ENCODE measurements around the gene SORCS2. TPM values are rescaled to one million over a fixed set of nuclear protein-coding genes. Genes with fewer than 3 reads are reported as not detected.

The SORCS2 gene
- total RNA-seq, 1 donor from 2014 or later = 13.4 TPM

DNA sequence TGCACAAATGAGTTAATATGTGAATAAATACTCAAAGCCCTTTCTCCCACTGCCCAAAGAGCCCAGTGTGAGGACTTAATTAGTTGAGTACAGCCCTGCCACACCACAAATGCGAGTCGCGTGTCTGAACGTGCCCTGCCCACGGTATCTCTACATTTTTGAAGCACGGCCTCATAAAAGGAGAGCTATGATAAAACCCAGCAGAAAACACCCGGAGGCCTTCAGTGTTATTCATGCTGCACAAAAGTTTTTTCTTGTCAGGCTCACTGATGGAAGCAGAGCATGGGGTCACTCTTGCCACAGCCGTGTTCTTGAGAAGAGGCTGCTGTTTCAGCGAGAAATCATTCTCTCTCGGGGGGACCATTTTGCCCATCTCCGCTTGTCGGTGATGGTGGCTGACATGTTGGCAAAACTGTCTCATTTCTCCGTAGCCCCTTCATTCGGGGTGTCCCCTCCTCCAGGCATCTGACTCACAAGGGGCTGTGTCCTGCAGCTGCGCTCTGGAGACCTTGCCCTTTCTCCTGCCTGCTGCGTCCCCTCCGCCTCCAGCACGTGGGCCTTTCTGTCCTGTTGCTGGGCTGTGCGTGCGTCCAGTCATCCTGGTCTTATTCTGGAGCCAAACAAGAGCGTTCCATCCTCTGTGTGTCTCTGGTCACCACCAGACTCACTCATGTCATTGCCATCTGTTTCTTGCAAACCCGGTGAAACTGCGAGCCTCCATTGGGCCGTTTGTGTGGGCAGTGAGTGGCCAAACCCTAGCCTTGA lies 88.8 kb downstream of the SORCS2 start:
- Mint-ChIP-seq H3K36me3 (no peaks in the 10 kb centered on the region), H3K27me3 (peaks cover 14% of the 10 kb centered on the region), H3K4me1 (ENCODE audit: unreplicated experiment) (peaks cover 55% of the 10 kb centered on the region), H3K4me3 (no peak overlapping the region), H3K27ac (no peak overlapping the region), H3K9me3 (no peaks in the 10 kb centered on the region)
- TF ChIP-seq, protein P1, sequence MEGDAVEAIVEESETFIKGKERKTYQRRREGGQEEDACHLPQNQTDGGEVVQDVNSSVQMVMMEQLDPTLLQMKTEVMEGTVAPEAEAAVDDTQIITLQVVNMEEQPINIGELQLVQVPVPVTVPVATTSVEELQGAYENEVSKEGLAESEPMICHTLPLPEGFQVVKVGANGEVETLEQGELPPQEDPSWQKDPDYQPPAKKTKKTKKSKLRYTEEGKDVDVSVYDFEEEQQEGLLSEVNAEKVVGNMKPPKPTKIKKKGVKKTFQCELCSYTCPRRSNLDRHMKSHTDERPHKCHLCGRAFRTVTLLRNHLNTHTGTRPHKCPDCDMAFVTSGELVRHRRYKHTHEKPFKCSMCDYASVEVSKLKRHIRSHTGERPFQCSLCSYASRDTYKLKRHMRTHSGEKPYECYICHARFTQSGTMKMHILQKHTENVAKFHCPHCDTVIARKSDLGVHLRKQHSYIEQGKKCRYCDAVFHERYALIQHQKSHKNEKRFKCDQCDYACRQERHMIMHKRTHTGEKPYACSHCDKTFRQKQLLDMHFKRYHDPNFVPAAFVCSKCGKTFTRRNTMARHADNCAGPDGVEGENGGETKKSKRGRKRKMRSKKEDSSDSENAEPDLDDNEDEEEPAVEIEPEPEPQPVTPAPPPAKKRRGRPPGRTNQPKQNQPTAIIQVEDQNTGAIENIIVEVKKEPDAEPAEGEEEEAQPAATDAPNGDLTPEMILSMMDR (conservative IDR thresholded peaks at IDR 0.05) = no peak
- DNase-seq (ENCODE audit: extremely low spot score, unreplicated experiment) = no peak

DNA sequence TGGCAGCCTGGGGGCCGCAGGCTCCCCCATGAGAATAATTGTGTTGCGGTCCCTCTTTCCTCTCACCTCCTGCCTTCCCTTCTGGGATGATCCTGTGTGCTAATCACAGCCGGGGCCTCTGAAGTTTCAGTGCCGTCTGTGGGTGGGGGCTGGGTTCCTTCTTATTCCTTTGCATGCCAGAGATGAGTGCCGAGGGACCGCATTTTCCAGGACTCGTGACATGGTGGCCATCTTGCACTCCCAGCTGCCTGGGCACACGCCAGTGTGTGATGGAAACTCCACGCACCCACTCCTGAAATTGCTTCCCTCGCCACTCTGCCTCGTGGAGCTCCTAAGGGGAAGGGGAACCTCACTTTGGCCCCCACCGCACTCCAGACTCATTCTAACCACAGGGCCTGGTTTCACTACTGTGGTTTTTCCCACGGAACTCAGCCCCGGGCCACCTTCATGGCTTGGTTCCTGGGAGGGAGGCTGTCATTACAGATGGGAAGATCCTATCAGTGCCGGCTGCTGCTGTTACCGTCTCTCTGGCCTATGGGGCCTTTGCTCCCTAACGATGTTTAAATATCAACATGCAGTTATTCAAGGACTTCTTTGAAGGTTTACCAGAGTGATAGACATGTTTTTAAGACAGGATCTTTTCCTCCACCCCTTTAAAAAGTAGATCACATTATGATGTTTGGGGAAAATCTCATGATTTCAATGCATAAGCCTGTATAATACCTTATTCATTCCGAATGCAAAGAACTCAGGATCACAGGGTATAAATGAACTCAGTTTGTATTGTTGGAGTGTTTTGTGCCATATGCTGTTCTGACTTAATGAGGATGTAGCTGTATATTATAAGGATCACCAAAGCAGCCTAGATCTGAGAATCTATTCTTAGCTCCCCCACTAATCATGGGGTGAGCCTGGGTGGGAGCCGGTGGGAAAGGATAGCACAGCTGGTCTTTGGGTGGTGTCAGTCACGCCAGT lies 89.6 kb downstream of the SORCS2 start:
- Mint-ChIP-seq H3K36me3 (no peaks in the 10 kb centered on the region), H3K27me3 (peaks cover 19% of the 10 kb centered on the region), H3K27ac (no peak overlapping the region), H3K4me3 (no peak overlapping the region), H3K4me1 (ENCODE audit: unreplicated experiment) (peaks cover 56% of the 10 kb centered on the region), H3K9me3 (no peaks in the 10 kb centered on the region)
- no peak for DNase-seq (ENCODE audit: extremely low spot score, unreplicated experiment)
- TF ChIP-seq, protein P1 (conservative IDR thresholded peaks at IDR 0.05) = no peak

DNA sequence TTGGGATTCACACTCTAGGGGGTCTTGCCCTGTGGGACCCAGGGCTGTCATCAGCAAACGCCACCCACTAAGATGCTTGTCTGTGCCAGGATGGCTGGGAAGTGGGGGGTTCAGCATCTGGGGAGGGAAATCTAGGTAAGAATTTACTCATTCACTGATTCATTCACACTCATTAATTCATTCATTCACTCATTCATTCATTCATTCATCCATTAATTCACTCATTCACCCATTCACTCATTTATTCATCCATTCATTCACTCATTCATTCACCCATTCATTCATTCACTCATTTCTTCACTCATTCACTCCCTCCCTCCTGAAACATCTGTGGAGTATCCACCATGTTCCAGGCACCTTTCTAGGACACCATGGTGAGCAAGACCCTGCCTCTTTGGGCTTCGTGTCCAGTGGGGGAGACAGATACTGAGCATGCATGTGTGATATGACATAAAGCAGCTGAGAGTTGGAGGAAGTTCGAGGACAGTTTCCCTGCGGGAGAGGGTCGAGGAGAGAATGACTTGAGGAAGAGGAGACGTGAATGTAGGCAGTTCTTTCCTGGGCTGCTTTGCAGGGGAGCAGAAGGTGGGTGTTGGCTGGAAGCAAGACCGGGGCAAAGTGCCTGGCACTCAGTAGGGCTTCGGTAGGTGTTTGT lies 90.6 kb downstream of the SORCS2 start:
- DNase-seq (ENCODE audit: extremely low spot score, unreplicated experiment) = no peak
- Mint-ChIP-seq H3K27ac (no peak overlapping the region), H3K27me3 (peaks cover 16% of the 10 kb centered on the region), H3K9me3 (no peaks in the 10 kb centered on the region), H3K4me1 (ENCODE audit: unreplicated experiment) (peaks cover 50% of the 10 kb centered on the region), H3K36me3 (no peaks in the 10 kb centered on the region), H3K4me3 (no peak overlapping the region)
- TF ChIP-seq, protein P1 (conservative IDR thresholded peaks at IDR 0.05) = no peak

DNA sequence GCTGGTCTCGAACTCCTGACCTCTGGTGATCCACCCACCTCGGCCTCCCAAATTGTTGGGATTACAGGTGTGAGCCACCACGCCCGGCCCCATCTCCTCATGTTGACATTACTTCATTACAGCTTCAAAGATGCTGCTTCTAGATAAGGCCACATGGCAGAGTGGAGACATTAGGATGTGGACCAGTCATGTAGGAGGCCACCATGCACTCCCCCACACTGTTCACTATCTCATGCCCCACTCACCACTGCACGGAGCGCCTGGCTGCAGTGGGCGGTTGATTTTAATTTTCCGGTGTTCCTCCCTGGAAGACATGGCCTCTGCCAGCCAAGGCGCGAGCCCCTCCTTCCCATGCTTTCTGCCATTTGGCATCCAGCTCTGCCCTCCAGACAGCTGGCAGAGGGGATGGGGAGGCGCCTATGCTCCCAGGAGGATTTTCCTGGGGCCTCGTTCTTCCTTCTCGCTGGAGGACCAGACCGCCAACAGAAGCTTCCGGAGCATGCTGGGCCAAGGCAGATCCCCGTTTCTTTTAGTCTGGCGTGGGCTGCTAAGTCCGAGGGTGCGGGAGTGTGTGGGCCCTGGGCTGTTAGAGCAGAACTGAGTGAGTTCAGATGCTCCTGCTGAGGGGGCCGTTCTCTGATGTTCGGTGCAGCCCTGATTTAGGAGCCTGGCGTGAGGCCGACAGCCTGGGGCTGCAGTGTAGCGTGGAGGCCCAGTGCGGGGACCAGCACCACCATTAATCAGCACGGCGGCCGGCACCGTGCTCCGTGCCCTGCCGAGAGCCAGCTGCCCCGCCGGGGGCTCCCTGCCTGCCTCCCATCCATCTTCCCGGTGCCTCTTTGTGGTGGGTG lies 93.1 kb downstream of the SORCS2 start:
- no peak overlapping the region for H3K27ac Mint-ChIP-seq
- no peak overlapping the region for H3K4me3 Mint-ChIP-seq
- peaks cover 16% of the 10 kb centered on the region for H3K27me3 Mint-ChIP-seq
- H3K4me1 Mint-ChIP-seq (ENCODE audit: unreplicated experiment) = peaks cover 35% of the 10 kb centered on the region
- no peaks in the 10 kb centered on the region for H3K36me3 Mint-ChIP-seq
- TF ChIP-seq, protein P1 (conservative IDR thresholded peaks at IDR 0.05) = no peak
- no peaks in the 10 kb centered on the region for H3K9me3 Mint-ChIP-seq
- no peak for DNase-seq (ENCODE audit: extremely low spot score, unreplicated experiment)

DNA sequence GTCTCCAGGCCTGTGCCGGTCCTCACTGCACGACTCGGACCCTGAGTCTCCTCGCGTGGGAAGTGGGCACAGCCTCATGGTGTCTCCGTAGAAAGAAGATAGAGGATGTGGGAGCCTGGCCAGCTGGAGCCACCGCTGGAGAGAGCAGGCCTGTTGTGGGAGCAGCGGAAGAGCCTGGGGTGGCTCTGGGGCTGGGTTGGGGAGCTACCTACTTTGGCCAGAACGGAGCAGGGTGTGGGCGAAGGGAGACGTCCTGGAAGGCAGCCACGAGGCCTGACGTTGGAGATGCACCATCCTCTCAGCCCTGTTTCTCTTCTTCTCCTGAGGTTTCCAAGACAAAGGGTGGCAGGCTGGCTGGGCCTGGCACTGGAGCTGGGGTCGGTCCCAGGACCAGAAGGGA lies 93.8 kb downstream of the SORCS2 start:
- H3K4me3 Mint-ChIP-seq = peak overlapping the region; percentile 31
- no peak for DNase-seq (ENCODE audit: extremely low spot score, unreplicated experiment)
- no peaks in the 10 kb centered on the region for H3K9me3 Mint-ChIP-seq
- no peaks in the 10 kb centered on the region for H3K36me3 Mint-ChIP-seq
- peaks cover 20% of the 10 kb centered on the region for H3K27me3 Mint-ChIP-seq
- H3K4me1 Mint-ChIP-seq (ENCODE audit: unreplicated experiment) = peaks cover 29% of the 10 kb centered on the region
- TF ChIP-seq, protein P1 (conservative IDR thresholded peaks at IDR 0.05) = no peak
- H3K27ac Mint-ChIP-seq = no peak overlapping the region
